Measurements from ENCODE around the gene ZBTB20. TPM values are rescaled to one million over a fixed set of nuclear protein-coding genes. Genes with fewer than 3 reads are reported as not detected.

Gene ZBTB20
- total and polyA plus RNA-seq, 8 donors: 0.15 to 149 (median 38.5) TPM

- Histone ChIP-seq H3K27me3 (no peaks in the 10 kb centered on the region), H3K4me1 (no peaks in the 10 kb centered on the region), H3K27ac (no peak overlapping the region), H3K36me3 (peaks cover 0 to 6% (median 4%) of the 10 kb centered on the region in 4 donors), H3K9me3 (no peaks in the 10 kb centered on the region), H3K4me3 (no peak overlapping the region)
- WGBS, 5 donors: 66 to 78% (median 69%) methylated on average over 4 of the region's 4 CpGs
- intact Hi-C loops (cut with DNase I; ENCODE audit: low total_unique reads): no loop called here
- no peak for DNase-seq
- TF ChIP-seq POLR2A (IDR thresholded peaks at IDR 0.05) (no peak), CTCF (IDR thresholded peaks at IDR 0.05) (no peak), POLR2AphosphoS5 (IDR thresholded peaks at IDR 0.05) (no peak), EP300 (IDR thresholded peaks at IDR 0.05) (no peak)
Observed at GRCh38 chr3:114319453-114319852, 827.6 kb downstream of the ZBTB20 start.

GRCh38 chr3:114318295-114318694 is 828.8 kb downstream of the ZBTB20 start:
- H3K27ac ChIP-seq: no peak overlapping the region
- peaks cover 0 to 6% (median 4%) of the 10 kb centered on the region in 4 donors for H3K36me3 ChIP-seq
- no peaks in the 10 kb centered on the region for H3K27me3 ChIP-seq
- H3K4me1 ChIP-seq: no peaks in the 10 kb centered on the region
- 86 to 93% (median 88%) methylated on average over 5 of the region's 5 CpGs for WGBS, 5 donors
- TF ChIP-seq EP300 (IDR thresholded peaks at IDR 0.05) (no peak), CTCF (IDR thresholded peaks at IDR 0.05) (no peak), POLR2A (IDR thresholded peaks at IDR 0.05) (no peak), POLR2AphosphoS5 (IDR thresholded peaks at IDR 0.05) (no peak)
- H3K4me3 ChIP-seq: no peak overlapping the region
- intact Hi-C loops (cut with DNase I; ENCODE audit: low total_unique reads): no loop called here
- no peaks in the 10 kb centered on the region for H3K9me3 ChIP-seq
- DNase-seq: no peak

GRCh38 chr3:114314282-114314681 is 832.8 kb downstream of the ZBTB20 start:
- H3K27ac ChIP-seq: no peak overlapping the region
- H3K4me1 ChIP-seq: no peaks in the 10 kb centered on the region
- intact Hi-C loops (cut with DNase I; ENCODE audit: low total_unique reads): no loop called here
- H3K36me3 ChIP-seq: peaks cover 0 to 5% (median 2%) of the 10 kb centered on the region in 4 donors
- no peak for DNase-seq
- no peaks in the 10 kb centered on the region for H3K27me3 ChIP-seq
- H3K4me3 ChIP-seq: no peak overlapping the region
- no peak for TF ChIP-seq POLR2AphosphoS5 (IDR thresholded peaks at IDR 0.05)
- TF ChIP-seq EP300 (IDR thresholded peaks at IDR 0.05): no peak
- TF ChIP-seq POLR2A (IDR thresholded peaks at IDR 0.05): no peak
- no peak for TF ChIP-seq CTCF (IDR thresholded peaks at IDR 0.05)
- 87 to 94% (median 90%) methylated on average over 2 of the region's 2 CpGs for WGBS, 5 donors
- no peaks in the 10 kb centered on the region for H3K9me3 ChIP-seq

- TF ChIP-seq POLR2AphosphoS5 (IDR thresholded peaks at IDR 0.05): no peak
- no peaks in the 10 kb centered on the region for H3K9me3 ChIP-seq
- H3K27ac ChIP-seq: no peak overlapping the region
- no peaks in the 10 kb centered on the region for H3K27me3 ChIP-seq
- 85 to 94% (median 90%) methylated on average over 2 of the region's 2 CpGs for WGBS, 5 donors
- intact Hi-C loops (cut with DNase I; ENCODE audit: low total_unique reads): no loop called here
- no peak for DNase-seq
- H3K36me3 ChIP-seq: peaks cover 0 to 5% (median 2%) of the 10 kb centered on the region in 4 donors
- no peaks in the 10 kb centered on the region for H3K4me1 ChIP-seq
- H3K4me3 ChIP-seq: no peak overlapping the region
Observed at GRCh38 chr3:114313426-114313825, 833.7 kb downstream of the ZBTB20 start.

GRCh38 chr3:114310695-114311094 is 836.4 kb downstream of the ZBTB20 start:
- WGBS, 5 donors: 64 to 74% (median 67%) methylated on average over 2 of the region's 2 CpGs

More at GRCh38 chr3:114310695-114311094, 836.4 kb downstream of the ZBTB20 start:
- no peak overlapping the region for H3K27ac ChIP-seq
- H3K27me3 ChIP-seq: no peaks in the 10 kb centered on the region
- H3K4me3 ChIP-seq: no peak overlapping the region
- no peak for DNase-seq
- H3K36me3 ChIP-seq: peaks cover 0 to 4% (median 0%) of the 10 kb centered on the region in 4 donors
- H3K4me1 ChIP-seq: no peaks in the 10 kb centered on the region
- no peaks in the 10 kb centered on the region for H3K9me3 ChIP-seq
- TF ChIP-seq CTCF (IDR thresholded peaks at IDR 0.05) (no peak), POLR2AphosphoS5 (IDR thresholded peaks at IDR 0.05) (no peak), POLR2A (IDR thresholded peaks at IDR 0.05) (no peak), EP300 (IDR thresholded peaks at IDR 0.05) (no peak)
- intact Hi-C loops (cut with DNase I; ENCODE audit: low total_unique reads): no loop called here

Data from stomach (tissue), 9 donors.